ENCODE data around the gene C4orf33. TPM values are rescaled to one million over a fixed set of nuclear protein-coding genes. Genes with fewer than 3 reads are reported as not detected.
"Not testable (repeated sequence)": the region's sequence is repeated elsewhere in the genome, so short reads cannot be mapped to it uniquely, and the experiment has no call there.

The C4orf33 gene
- total RNA-seq, 3 donors from 2014 or later, result 11.1 to 29.3 (median 12.0) TPM

DNA sequence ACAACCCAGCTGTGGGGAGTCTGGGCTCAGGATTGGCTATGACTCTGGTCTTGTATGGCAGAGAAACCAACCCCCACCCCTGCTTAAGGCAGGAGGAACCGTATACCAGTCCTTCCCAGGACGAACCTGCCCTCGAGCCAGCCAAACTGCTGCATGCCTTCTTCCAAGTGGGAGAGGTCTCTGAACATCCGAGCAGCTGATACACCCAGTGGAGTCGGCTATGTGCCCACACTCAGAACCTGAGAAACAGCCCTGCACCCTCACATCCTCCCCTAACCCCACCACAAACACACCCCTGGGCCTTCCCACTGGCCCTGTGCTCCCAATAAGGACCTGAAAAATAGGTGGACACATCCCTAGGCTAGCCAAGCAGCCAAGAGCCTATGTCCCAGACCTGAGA lies 21.8 kb downstream of the C4orf33 start:
- TF ChIP-seq, protein P1, sequence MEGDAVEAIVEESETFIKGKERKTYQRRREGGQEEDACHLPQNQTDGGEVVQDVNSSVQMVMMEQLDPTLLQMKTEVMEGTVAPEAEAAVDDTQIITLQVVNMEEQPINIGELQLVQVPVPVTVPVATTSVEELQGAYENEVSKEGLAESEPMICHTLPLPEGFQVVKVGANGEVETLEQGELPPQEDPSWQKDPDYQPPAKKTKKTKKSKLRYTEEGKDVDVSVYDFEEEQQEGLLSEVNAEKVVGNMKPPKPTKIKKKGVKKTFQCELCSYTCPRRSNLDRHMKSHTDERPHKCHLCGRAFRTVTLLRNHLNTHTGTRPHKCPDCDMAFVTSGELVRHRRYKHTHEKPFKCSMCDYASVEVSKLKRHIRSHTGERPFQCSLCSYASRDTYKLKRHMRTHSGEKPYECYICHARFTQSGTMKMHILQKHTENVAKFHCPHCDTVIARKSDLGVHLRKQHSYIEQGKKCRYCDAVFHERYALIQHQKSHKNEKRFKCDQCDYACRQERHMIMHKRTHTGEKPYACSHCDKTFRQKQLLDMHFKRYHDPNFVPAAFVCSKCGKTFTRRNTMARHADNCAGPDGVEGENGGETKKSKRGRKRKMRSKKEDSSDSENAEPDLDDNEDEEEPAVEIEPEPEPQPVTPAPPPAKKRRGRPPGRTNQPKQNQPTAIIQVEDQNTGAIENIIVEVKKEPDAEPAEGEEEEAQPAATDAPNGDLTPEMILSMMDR (IDR thresholded peaks at IDR 0.05), result no peak
- TF ChIP-seq POLR2A (IDR thresholded peaks at IDR 0.05), result no peak
- TF ChIP-seq POLR2AphosphoS5 (IDR thresholded peaks at IDR 0.05), result no peak
- intact Hi-C loops (cut with DNase I; ENCODE audit: low total_unique reads), result no loop called here
- Histone ChIP-seq H3K27me3 (no peaks in the 10 kb centered on the region), H3K4me1 (no peaks in the 10 kb centered on the region), H3K36me3 (peaks cover 4% of the 10 kb centered on the region), H3K9me3 (no peaks in the 10 kb centered on the region), H3K27ac (no peak overlapping the region), H3K4me3 (no peak overlapping the region)
- no peak for DNase-seq (ENCODE audit: low spot score in 2 of 2)

DNA sequence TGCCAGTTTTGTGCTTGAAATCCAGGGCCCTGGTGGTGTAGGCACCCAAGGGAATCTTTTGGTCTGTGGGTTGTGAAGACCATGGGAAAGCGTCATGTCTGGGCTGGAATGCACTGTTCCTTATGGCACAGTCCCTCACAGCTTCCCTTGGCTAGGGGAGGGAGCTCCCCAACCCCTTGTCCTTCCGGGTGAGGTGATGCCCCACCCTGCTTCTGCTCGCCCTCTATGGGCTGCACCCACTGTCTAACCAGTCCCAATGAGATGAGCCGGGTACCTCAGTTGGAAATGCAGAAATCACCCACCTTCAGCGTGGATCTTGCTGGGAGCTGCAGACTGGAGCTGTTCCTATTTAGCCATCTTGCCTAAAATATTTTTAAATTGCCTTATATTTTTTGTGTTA lies 30.7 kb downstream of the C4orf33 start:
- H3K4me3 ChIP-seq; intact Hi-C loops (cut with DNase I; ENCODE audit: low total_unique reads); H3K27ac ChIP-seq; DNase-seq (ENCODE audit: low spot score in 2 of 2); H3K4me1 ChIP-seq; H3K36me3 ChIP-seq; H3K9me3 ChIP-seq; H3K27me3 ChIP-seq: not testable (repeated sequence)

DNA sequence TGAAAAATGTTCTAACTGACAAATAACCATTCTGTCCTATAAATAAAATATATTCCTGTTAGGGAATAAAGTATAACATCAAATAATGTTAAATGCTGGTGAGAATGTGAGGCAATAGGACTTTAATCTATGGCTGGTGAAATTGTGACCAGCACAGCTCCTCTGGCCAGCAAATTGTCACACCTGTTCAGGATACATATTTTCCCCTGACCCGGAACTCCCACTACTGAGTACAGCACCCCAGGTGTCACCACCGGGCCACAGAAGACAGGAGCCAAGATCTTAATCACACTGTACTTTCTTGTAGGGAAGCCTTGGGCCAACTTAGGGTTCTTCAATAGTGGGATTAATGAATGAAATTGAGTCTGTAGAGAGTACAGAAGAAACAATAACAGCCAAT lies 33.2 kb downstream of the C4orf33 start:
- no peak for TF ChIP-seq POLR2AphosphoS5 (IDR thresholded peaks at IDR 0.05)
- TF ChIP-seq, protein P1 (IDR thresholded peaks at IDR 0.05), result no peak
- no peak for TF ChIP-seq POLR2A (IDR thresholded peaks at IDR 0.05)
- Histone ChIP-seq H3K4me3 (no peak overlapping the region), H3K36me3 (no peaks in the 10 kb centered on the region), H3K27me3 (no peaks in the 10 kb centered on the region), H3K4me1 (no peaks in the 10 kb centered on the region), H3K9me3 (peaks cover 0 to 8% of the 10 kb centered on the region in 2 donors), H3K27ac (no peak overlapping the region)
- no peak for DNase-seq (ENCODE audit: low spot score in 2 of 2)
- intact Hi-C loops (cut with DNase I; ENCODE audit: low total_unique reads), result no loop called here

DNA sequence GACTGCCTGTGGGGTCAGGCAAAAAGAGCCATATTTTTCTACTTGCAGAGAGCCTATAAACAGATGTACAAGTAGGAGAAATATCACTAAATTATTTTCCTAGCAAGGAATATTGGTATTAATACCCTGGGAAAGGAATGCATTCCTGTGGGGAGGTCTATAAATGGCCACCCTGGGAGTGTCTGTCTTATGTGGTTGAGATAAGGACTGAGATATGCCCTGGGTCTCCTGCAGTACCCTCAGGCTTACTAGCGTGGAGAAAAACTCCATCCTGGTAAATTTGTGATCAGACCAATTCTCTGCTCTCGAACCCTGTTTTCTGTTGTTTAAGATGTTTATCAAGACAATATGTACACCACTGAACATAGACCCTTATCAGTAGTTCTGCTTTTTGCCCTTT lies 35.4 kb downstream of the C4orf33 start:
- Histone ChIP-seq H3K36me3 (no peaks in the 10 kb centered on the region), H3K4me3 (no peak overlapping the region), H3K4me1 (no peaks in the 10 kb centered on the region), H3K9me3 (peaks cover 0 to 8% of the 10 kb centered on the region in 2 donors), H3K27ac (no peak overlapping the region), H3K27me3 (no peaks in the 10 kb centered on the region)
- DNase-seq (ENCODE audit: low spot score in 2 of 2), result no peak
- TF ChIP-seq POLR2AphosphoS5 (IDR thresholded peaks at IDR 0.05), result no peak
- TF ChIP-seq, protein P1 (IDR thresholded peaks at IDR 0.05), result no peak
- TF ChIP-seq POLR2A (IDR thresholded peaks at IDR 0.05), result no peak
- intact Hi-C loops (cut with DNase I; ENCODE audit: low total_unique reads), result no loop called here

DNA sequence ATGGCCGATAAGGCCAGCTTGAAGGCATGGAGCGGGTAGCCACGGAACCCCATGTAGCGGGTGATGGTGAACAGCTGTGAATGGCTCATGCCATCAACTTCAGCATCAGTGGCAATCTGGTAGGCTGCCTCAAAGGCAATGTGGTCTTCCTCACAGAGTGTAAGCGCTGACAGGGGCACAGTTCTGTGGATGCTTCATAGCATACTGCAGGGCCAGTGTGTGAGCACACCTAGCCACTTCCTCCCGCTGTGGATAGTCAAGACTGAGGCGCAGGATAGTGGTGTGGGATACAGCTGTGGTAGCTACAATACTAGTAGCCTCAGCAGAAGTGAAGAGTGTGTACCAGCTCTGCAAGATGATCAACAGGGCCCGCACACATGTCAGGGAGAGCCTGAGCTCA lies 40.5 kb downstream of the C4orf33 start:
- Histone ChIP-seq H3K4me3 (no peak overlapping the region), H3K27ac (no peak overlapping the region), H3K36me3 (no peaks in the 10 kb centered on the region), H3K4me1 (no peaks in the 10 kb centered on the region), H3K27me3 (no peaks in the 10 kb centered on the region), H3K9me3 (peaks cover 0 to 4% of the 10 kb centered on the region in 2 donors)
- TF ChIP-seq POLR2A (IDR thresholded peaks at IDR 0.05) (no peak), POLR2AphosphoS5 (IDR thresholded peaks at IDR 0.05) (no peak)
- TF ChIP-seq, protein P1 (IDR thresholded peaks at IDR 0.05), result no peak
- intact Hi-C loops (cut with DNase I; ENCODE audit: low total_unique reads), result no loop called here
- no peak for DNase-seq (ENCODE audit: low spot score in 2 of 2)

Data from breast epithelium (tissue), 4 donors.